ENCODE results near the gene TPCN2.

TPCN2 gene

GRCh38 chr11:69064394-69064957, 15.7 kb downstream of the TPCN2 start:
- DNase-seq (ENCODE audit: low read depth, low spot score) = no peak
- H3K4me3 ChIP-seq (ENCODE audit: low read depth, low read length) = no peak overlapping the region
- TF ChIP-seq CTCF (IDR thresholded peaks at IDR 0.05; ENCODE audit: low read depth, low read length) = no peak
- in situ Hi-C loops (cut with HindIII; ENCODE audit: low sequenced_read_pairs) = no loop called here

- no peak overlapping the region for H3K4me3 ChIP-seq (ENCODE audit: low read depth, low read length)
- in situ Hi-C loops (cut with HindIII; ENCODE audit: low sequenced_read_pairs) = no loop called here
- no peak for TF ChIP-seq CTCF (IDR thresholded peaks at IDR 0.05; ENCODE audit: low read depth, low read length)
- no peak for DNase-seq (ENCODE audit: low read depth, low spot score)
Observed at GRCh38 chr11:69065147-69065710, 16.5 kb downstream of the TPCN2 start.

GRCh38 chr11:69066122-69067112, 17.7 kb downstream of the TPCN2 start:
- no peak overlapping the region for H3K4me3 ChIP-seq (ENCODE audit: low read depth, low read length)
- DNase-seq (ENCODE audit: low read depth, low spot score) = no peak
- TF ChIP-seq CTCF (IDR thresholded peaks at IDR 0.05; ENCODE audit: low read depth, low read length) = no peak
- in situ Hi-C loops (cut with HindIII; ENCODE audit: low sequenced_read_pairs) = no loop called here

GRCh38 chr11:69067200-69067599, 18.5 kb downstream of the TPCN2 start:
- in situ Hi-C loops (cut with HindIII; ENCODE audit: low sequenced_read_pairs) = no loop called here
- no peak overlapping the region for H3K4me3 ChIP-seq (ENCODE audit: low read depth, low read length)
- DNase-seq (ENCODE audit: low read depth, low spot score) = no peak
- TF ChIP-seq CTCF (IDR thresholded peaks at IDR 0.05; ENCODE audit: low read depth, low read length) = no peak

GRCh38 chr11:69071086-69071800, 22.5 kb downstream of the TPCN2 start:
- no peak for TF ChIP-seq CTCF (IDR thresholded peaks at IDR 0.05; ENCODE audit: low read depth, low read length)
- DNase-seq (ENCODE audit: low read depth, low spot score) = no peak
- no peak overlapping the region for H3K4me3 ChIP-seq (ENCODE audit: low read depth, low read length)
- in situ Hi-C loops (cut with HindIII; ENCODE audit: low sequenced_read_pairs) = no loop called here

- DNase-seq (ENCODE audit: low read depth, low spot score) = no peak
- in situ Hi-C loops (cut with HindIII; ENCODE audit: low sequenced_read_pairs) = no loop called here
- TF ChIP-seq CTCF (IDR thresholded peaks at IDR 0.05; ENCODE audit: low read depth, low read length) = no peak
- H3K4me3 ChIP-seq (ENCODE audit: low read depth, low read length) = no peak overlapping the region
Observed at GRCh38 chr11:69071956-69072355, 23.2 kb downstream of the TPCN2 start.

Measured in astrocyte of the spinal cord (primary cell).